GM10266 (cell line): ENCODE data around the gene CCL23.

ENCODE experiments used
- DNase-seq: peaks from one replicate; pipeline ENCODE4 v3.0.0; 2012; ENCODE audit errors: extremely low spot score
- CTCF ChIP-seq: IDR thresholded peaks from 2 replicates; pipeline ENCODE4 v1.5.1; 2012; ENCODE audit warnings: mild to moderate bottlenecking, low read depth; ENCODE audit not compliant: control insufficient read depth, insufficient read depth; ENCODE audit errors: missing control alignments

The CCL23 gene

GRCh38 chr17:35981246-35981645, 36.5 kb downstream of the CCL23 start, which contains the start of gene CCL16:
Gene CCL16 (minus strand): TSS chr17:35981497. CDS start chr17:35981420, 77 bp downstream.
- TF ChIP-seq CTCF: no peak
- DNase-seq: no peak

DNA sequence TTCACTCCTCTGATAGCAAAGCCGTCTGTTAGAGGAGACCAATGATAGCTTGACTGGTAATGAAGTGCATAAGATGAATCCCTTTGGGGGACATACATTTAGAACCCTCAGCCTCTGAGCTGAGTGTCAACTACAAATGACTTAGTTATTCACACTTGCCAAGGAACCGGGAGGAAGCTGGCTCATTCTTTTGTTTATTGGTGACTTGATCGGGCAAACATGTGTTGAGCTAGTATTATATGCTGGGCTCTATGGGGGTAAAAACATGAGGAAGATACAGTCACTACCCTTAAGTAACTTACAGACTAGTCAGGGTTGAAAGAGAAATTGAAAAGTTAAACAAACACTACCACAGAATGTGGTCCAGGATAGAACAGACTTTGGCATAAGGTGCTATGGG, 39.4 kb downstream of the CCL23 start:
- TF ChIP-seq CTCF: no peak
- DNase-seq: no peak

DNA sequence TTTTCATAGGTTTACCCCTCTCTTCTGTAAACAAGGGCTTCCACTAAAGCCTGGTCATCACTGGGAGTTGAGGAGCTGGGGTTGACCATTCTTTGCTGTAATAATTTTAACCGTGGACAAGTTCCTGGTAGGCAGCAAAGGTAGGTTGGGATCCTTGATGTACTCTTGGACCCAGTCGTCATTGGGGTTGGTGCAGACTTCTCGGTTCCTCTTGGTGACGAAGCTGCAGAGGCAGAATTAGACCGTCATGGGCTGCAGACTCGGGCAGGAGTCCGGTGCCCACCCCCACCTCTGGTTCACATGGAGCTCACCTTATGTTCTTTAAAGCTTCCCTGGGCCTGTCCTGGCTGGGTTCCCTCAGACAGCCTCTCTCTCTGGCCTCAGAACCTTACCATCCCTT, 40.3 kb downstream of the CCL23 start:
- TF ChIP-seq CTCF: no peak

DNA sequence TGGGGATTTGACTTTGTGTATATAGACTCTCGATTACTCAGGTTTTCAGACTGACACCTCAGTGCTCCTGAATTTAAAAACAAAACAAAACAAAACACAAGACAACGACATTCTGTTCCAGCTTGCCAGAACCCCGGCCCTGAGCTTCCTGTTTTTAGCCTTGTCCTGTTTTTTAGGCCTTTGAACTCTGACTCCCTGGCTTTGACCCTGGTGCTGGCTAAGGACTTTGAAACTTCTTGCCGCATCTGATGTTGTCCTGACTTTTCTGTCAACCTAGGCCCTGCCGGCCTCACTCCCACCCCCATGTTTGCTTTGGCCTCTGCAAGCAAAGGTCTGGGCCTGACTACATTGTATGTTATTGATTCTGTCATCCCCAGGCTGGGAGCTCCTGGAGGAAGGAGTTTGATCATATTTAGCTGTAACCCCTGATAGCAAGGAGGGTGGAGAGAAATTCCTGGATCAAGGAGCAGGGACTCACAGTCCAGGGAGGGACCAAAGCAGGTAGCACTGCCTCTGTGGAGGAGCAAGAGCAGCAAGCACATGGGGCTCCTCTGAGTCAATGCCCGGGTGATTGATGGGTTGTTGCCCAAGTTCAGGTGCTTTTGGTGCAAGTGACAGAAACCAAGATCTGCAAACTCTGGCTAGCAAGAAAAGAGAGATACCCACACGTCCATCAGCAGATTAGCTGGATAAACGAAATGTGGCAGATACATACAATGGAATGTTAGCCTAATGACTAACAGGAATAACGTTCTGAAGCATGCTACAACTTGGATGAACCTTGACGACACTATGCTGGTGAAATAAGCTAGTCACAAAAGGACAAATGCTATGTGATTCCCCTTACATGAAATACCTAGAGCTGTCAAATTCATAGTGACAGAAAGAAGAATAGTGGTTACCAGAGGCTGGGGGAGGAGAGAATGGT, 44.2 kb downstream of the CCL23 start:
- no peak for DNase-seq
- no peak for TF ChIP-seq CTCF

More for the DNA sequence above, 40.3 kb downstream of the CCL23 start:
- DNase-seq: no peak

DNA sequence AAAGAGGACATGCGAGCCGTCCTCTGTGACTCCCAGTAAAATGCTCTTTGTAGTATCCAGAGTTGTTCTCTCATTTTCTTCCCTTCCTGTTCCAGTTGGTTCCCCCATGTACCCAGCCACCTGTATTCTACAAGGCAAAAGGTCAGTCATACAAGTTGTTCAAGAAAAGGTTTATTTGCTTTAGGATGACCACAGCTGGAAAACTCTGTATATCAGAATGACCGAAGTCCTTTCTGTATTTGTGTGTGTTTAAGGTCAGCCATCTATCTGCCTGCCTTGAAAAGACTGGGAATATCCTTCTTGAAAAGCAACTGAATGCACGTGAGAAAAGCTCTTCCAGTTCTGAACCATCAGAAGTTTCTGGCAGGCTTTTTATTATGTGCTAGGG, 44.8 kb downstream of the CCL23 start:
- no peak for DNase-seq
- no peak for TF ChIP-seq CTCF

GRCh38 chr17:35972535-35972934, 45.2 kb downstream of the CCL23 start:
- TF ChIP-seq CTCF: no peak
- DNase-seq: no peak

DNA sequence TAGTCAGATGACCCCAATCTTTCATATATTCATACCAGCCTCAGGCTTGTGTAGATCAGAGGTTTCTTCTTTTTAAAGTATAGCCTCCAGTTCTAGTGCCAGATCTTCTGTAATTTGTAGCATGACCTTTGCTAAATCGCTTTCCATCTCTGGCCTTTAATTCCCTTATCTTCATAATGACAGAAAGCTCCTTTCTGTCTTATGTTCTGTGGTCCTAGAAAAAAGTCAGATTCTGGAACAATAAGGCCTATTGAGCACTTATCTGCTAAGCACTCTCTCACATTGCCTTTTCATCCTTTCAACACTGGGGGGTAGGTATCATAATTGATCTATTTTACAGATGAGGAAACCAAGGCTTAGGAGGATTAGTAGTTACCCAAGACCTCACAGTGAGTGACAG, 45.7 kb downstream of the CCL23 start:
- TF ChIP-seq CTCF: no peak
- DNase-seq: no peak
